A673 (cell line): Measurements from ENCODE around the gene MRPL58. TPM values are rescaled to one million over a fixed set of nuclear protein-coding genes. Genes with fewer than 3 reads are reported as not detected.

ENCODE experiments used
- BruUV-seq: library from RNA; stranded (reverse); fragments of 400-500 nt; replicated peaks from 2 replicates; lab custom pipeline; 2021; lab: Mats Ljungman, UMichigan
- CTCF ChIA-PET: fragments of 300-600 bp; sonication (Branson Sonifier 250); formaldehyde crosslinking; loops from one replicate; lab custom pipeline; 2022; ENCODE audit warnings: antibody characterized with exemption; lab: Charles Lee
- POLR2A ChIA-PET: fragments of 300-600 bp; sonication (Branson Sonifier 250); formaldehyde crosslinking; loops from one replicate; lab custom pipeline; 2022; ENCODE audit warnings: antibody characterized with exemption; ENCODE audit not compliant: low non-redundant PET; lab: Charles Lee
- DNase-seq: peaks from one replicate; pipeline ENCODE4 v3.0.0-alpha.2; 2015; ENCODE audit warnings: low spot score
- H3K27ac ChIP-seq: fragments of 200-600 bp; sonication (generic); 2 replicates; pipeline ENCODE4 v1.5.1; 2016; ENCODE audit warnings: mixed run types, low read depth, mild to moderate bottlenecking, mixed read lengths, antibody characterized with exemption, low read length; ENCODE audit not compliant: poor library complexity, severe bottlenecking
- H3K27me3 ChIP-seq: fragments of 200-600 bp; sonication (generic); replicated peaks from 2 replicates; pipeline ENCODE4 v1.6.1; 2017; ENCODE audit warnings: mixed run types, low read depth, mild to moderate bottlenecking, mixed read lengths, antibody characterized with exemption, low read length; ENCODE audit not compliant: insufficient read depth, poor library complexity
- H3K36me3 ChIP-seq: fragments of 200-600 bp; sonication (generic); 2 replicates; pipeline ENCODE4 v1.6.1; 2016; ENCODE audit warnings: mixed run types, mild to moderate bottlenecking, mixed read lengths, antibody characterized with exemption, low read length; ENCODE audit not compliant: insufficient read depth, poor library complexity, severe bottlenecking
- H3K4me1 ChIP-seq: fragments of 200-600 bp; sonication (generic); 2 replicates; pipeline ENCODE4 v1.6.1; 2017; ENCODE audit warnings: mixed run types, mild to moderate bottlenecking, mixed read lengths, antibody characterized with exemption, low read length; ENCODE audit not compliant: insufficient read depth, poor library complexity, severe bottlenecking
- H3K4me3 ChIP-seq: fragments of 200-600 bp; sonication (generic); 2 replicates; pipeline ENCODE4 v1.5.1; 2016; ENCODE audit warnings: low read depth, mixed run types, mild to moderate bottlenecking, mixed read lengths, low read length; ENCODE audit not compliant: poor library complexity, severe bottlenecking
- H3K9me3 ChIP-seq: fragments of 200-600 bp; sonication (generic); 2 replicates; pipeline ENCODE4 v1.6.1; 2016; ENCODE audit warnings: mixed run types, low read depth, mild to moderate bottlenecking, mixed read lengths, antibody characterized with exemption, low read length; ENCODE audit not compliant: poor library complexity, severe bottlenecking
- CTCF ChIP-seq: fragments of 300-800, 200-600 bp; sonication (generic); conservative IDR thresholded peaks from 2 replicates; pipeline ENCODE4 v1.5.1; 2017; ENCODE audit warnings: low read depth, mild to moderate bottlenecking, antibody characterized with exemption, low read length, moderate library complexity, mixed read lengths
- EZH2 ChIP-seq: fragments of 200-600 bp; sonication (generic); IDR thresholded peaks from 2 replicates; pipeline ENCODE4 v1.6.1; 2017; ENCODE audit warnings: borderline replicate concordance, low read depth, mild to moderate bottlenecking, mixed read lengths, antibody characterized with exemption, low read length; ENCODE audit not compliant: poor library complexity, severe bottlenecking
- intact Hi-C: fragments of 100-400 bp; cut with micrococcal nuclease; formaldehyde crosslinking; loops from one replicate; pipeline ENCODE4 v1.10.0; 2022; ENCODE audit not compliant: unreplicated experiment
- total RNA-seq: library from RNA; stranded (reverse); gene quantifications from 2 replicates; pipeline ENCODE4 v1.2.3, GENCODE V29; 2021

The MRPL58 gene
- total RNA-seq, 1 experiment from 2014 or later, result 61.4 TPM

- Histone ChIP-seq H3K27me3 (no peaks in the 10 kb centered on the region), H3K4me1 (no peaks in the 10 kb centered on the region), H3K9me3 (no peaks in the 10 kb centered on the region), H3K36me3 (no peaks in the 10 kb centered on the region), H3K27ac (no peak overlapping the region), H3K4me3 (no peak overlapping the region)
- intact Hi-C loops, result no loop called here
- ChIA-PET CTCF (no interaction called here), POLR2A (no interaction called here)
- no peak for DNase-seq
- no TSS peak for BruUV-seq
- no peak for TF ChIP-seq EZH2
- no peak for TF ChIP-seq CTCF
Observed at GRCh38 chr17:75001915-75002843, 10.3 kb upstream of the MRPL58 start.

- Histone ChIP-seq H3K36me3 (no peaks in the 10 kb centered on the region), H3K27ac (no peak overlapping the region), H3K27me3 (no peaks in the 10 kb centered on the region), H3K4me3 (no peak overlapping the region), H3K4me1 (no peaks in the 10 kb centered on the region), H3K9me3 (no peaks in the 10 kb centered on the region)
- no peak for DNase-seq
- intact Hi-C loops, result no loop called here
- no TSS peak for BruUV-seq
- no peak for TF ChIP-seq CTCF
- no peak for TF ChIP-seq EZH2
- ChIA-PET CTCF (no interaction called here), POLR2A (no interaction called here)
Observed at GRCh38 chr17:75003070-75003956, 9.2 kb upstream of the MRPL58 start.

GRCh38 chr17:75003957-75004355 lies 8.5 kb upstream of the MRPL58 start:
- CTCF ChIA-PET, result no interaction called here
- Histone ChIP-seq H3K27ac (no peak overlapping the region), H3K36me3 (no peaks in the 10 kb centered on the region), H3K4me3 (no peak overlapping the region), H3K27me3 (no peaks in the 10 kb centered on the region), H3K9me3 (no peaks in the 10 kb centered on the region), H3K4me1 (no peaks in the 10 kb centered on the region)
- no peak for DNase-seq
- intact Hi-C loops, result no loop called here
- BruUV-seq, result no TSS peak
- no peak for TF ChIP-seq CTCF
- TF ChIP-seq EZH2, result no peak
- POLR2A ChIA-PET, result no interaction called here
